Activated CD4-positive, alpha-beta T cell treated with anti-CD3 and anti-CD28 coated beads, Interleukin-2, amount 10 ng/mL, durations not matched to agents 24 days and 14 days (primary cell): ENCODE measurements around the gene SEC14L5. TPM values are rescaled to one million over a fixed set of nuclear protein-coding genes. Genes with fewer than 3 reads are reported as not detected.

Experiments used
- DNase-seq: peaks from one replicate; pipeline ENCODE4 v3.0.0; 2022
- H3K27ac Mint-ChIP-seq: one replicate; pipeline ENCODE4 v1.8.0; 2022; ENCODE audit warnings: mild to moderate bottlenecking, mixed read lengths
- H3K27me3 Mint-ChIP-seq: one replicate; pipeline ENCODE4 v1.8.0; 2022; ENCODE audit warnings: mixed read lengths
- H3K36me3 Mint-ChIP-seq: one replicate; pipeline ENCODE4 v1.8.0; 2022; ENCODE audit warnings: low read depth, mild to moderate bottlenecking, mixed read lengths
- H3K4me1 Mint-ChIP-seq: one replicate; pipeline ENCODE4 v1.8.0; 2021; ENCODE audit warnings: mixed read lengths
- H3K4me3 Mint-ChIP-seq: one replicate; pipeline ENCODE4 v1.8.0; 2022; ENCODE audit warnings: mild to moderate bottlenecking, moderate library complexity, mixed read lengths
- H3K9me3 Mint-ChIP-seq: one replicate; pipeline ENCODE4 v1.8.0; 2021; ENCODE audit warnings: mixed read lengths
- intact Hi-C: fragments of 100-400 bp; cut with micrococcal nuclease; formaldehyde crosslinking; loops from one replicate; pipeline ENCODE4 v1.15.1; 2023
- total RNA-seq: library from RNA; stranded (reverse); gene quantifications from 2 replicates; pipeline ENCODE4 v1.2.3, GENCODE V29; 2022

SEC14L5 gene
- total RNA-seq, 1 donor from 2014 or later: not detected

GRCh38 chr16:4936991-4937781, 20.9 kb upstream of the SEC14L5 start, which contains the start of gene PPL:
PPL (minus strand) TSS chr16:4937148; CDS start chr16:4937045, 103 bp downstream.
- no peaks in the 10 kb centered on the region for H3K4me1 Mint-ChIP-seq
- H3K9me3 Mint-ChIP-seq: no peaks in the 10 kb centered on the region
- no peaks in the 10 kb centered on the region for H3K36me3 Mint-ChIP-seq
- H3K27me3 Mint-ChIP-seq: peaks cover 27% of the 10 kb centered on the region
- H3K4me3 Mint-ChIP-seq: peak within 1 kb of the TSS; percentile 67
- intact Hi-C loops: no loop called here
- peak; percentile 73 for DNase-seq
- H3K27ac Mint-ChIP-seq: no peak within 1 kb of the TSS

- H3K4me1 Mint-ChIP-seq: no peaks in the 10 kb centered on the region
- peaks cover 27% of the 10 kb centered on the region for H3K27me3 Mint-ChIP-seq
- H3K36me3 Mint-ChIP-seq: no peaks in the 10 kb centered on the region
- DNase-seq: no peak
- H3K4me3 Mint-ChIP-seq: no peak overlapping the region
- H3K9me3 Mint-ChIP-seq: no peaks in the 10 kb centered on the region
- no peak overlapping the region for H3K27ac Mint-ChIP-seq
- intact Hi-C loops: no loop called here
Observed at GRCh38 chr16:4937782-4938682, 20.1 kb upstream of the SEC14L5 start.

DNA sequence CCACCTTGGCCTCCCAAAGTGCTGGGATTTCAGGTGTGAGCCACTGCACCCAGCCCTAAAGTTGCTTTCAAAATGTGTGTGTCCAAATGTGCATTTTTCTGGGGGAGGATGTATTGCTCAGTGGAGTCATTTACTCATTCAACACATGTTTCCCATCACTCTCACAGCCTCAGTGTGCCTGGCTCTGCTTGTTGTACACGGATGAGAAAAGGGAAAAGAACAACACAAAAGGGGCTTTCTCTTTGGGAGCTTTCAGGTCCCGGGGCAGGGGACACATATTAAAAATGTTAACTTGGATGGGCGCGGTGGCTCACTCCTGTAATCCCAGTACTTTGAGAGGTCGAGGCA, 19.5 kb upstream of the SEC14L5 start:
- no peaks in the 10 kb centered on the region for H3K9me3 Mint-ChIP-seq
- H3K4me1 Mint-ChIP-seq: no peaks in the 10 kb centered on the region
- no peak for DNase-seq

DNA sequence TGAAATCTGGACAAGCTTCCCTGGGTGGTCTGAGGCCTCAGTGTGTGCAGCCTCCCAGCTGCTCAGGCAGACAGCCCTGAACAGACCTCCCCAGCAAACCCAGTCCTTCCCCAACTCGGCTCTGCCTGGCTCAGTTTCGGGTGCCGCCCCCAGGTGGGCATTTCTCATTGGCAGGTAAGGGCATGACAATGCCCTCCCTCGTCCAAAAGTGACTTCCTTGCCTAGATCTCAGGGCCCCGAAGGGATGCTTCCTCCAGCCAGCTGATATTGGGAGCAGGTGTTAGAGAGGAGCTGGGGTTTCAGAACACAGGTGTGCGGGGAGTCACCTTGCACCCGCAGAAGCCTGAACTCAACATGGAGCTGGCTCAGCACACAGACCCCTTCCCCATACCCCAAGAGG, 17.4 kb upstream of the SEC14L5 start:
- peaks cover 21% of the 10 kb centered on the region for H3K27me3 Mint-ChIP-seq
- H3K4me3 Mint-ChIP-seq: no peak overlapping the region
- H3K36me3 Mint-ChIP-seq: no peaks in the 10 kb centered on the region
- H3K9me3 Mint-ChIP-seq: no peaks in the 10 kb centered on the region
- no peak overlapping the region for H3K27ac Mint-ChIP-seq
- intact Hi-C loops: no loop called here
- no peaks in the 10 kb centered on the region for H3K4me1 Mint-ChIP-seq
- DNase-seq: no peak

More for the DNA sequence above, 19.5 kb upstream of the SEC14L5 start:
- intact Hi-C loops: no loop called here
- H3K36me3 Mint-ChIP-seq: no peaks in the 10 kb centered on the region
- no peak overlapping the region for H3K4me3 Mint-ChIP-seq
- H3K27ac Mint-ChIP-seq: no peak overlapping the region
- peaks cover 27% of the 10 kb centered on the region for H3K27me3 Mint-ChIP-seq

- peaks cover 14% of the 10 kb centered on the region for H3K27me3 Mint-ChIP-seq
- no peaks in the 10 kb centered on the region for H3K36me3 Mint-ChIP-seq
- H3K4me3 Mint-ChIP-seq: no peak overlapping the region
- intact Hi-C loops: no loop called here
- no peak overlapping the region for H3K27ac Mint-ChIP-seq
- H3K4me1 Mint-ChIP-seq: no peaks in the 10 kb centered on the region
- no peak for DNase-seq
- H3K9me3 Mint-ChIP-seq: no peaks in the 10 kb centered on the region
Observed at GRCh38 chr16:4942481-4942880, 15.6 kb upstream of the SEC14L5 start.

DNA sequence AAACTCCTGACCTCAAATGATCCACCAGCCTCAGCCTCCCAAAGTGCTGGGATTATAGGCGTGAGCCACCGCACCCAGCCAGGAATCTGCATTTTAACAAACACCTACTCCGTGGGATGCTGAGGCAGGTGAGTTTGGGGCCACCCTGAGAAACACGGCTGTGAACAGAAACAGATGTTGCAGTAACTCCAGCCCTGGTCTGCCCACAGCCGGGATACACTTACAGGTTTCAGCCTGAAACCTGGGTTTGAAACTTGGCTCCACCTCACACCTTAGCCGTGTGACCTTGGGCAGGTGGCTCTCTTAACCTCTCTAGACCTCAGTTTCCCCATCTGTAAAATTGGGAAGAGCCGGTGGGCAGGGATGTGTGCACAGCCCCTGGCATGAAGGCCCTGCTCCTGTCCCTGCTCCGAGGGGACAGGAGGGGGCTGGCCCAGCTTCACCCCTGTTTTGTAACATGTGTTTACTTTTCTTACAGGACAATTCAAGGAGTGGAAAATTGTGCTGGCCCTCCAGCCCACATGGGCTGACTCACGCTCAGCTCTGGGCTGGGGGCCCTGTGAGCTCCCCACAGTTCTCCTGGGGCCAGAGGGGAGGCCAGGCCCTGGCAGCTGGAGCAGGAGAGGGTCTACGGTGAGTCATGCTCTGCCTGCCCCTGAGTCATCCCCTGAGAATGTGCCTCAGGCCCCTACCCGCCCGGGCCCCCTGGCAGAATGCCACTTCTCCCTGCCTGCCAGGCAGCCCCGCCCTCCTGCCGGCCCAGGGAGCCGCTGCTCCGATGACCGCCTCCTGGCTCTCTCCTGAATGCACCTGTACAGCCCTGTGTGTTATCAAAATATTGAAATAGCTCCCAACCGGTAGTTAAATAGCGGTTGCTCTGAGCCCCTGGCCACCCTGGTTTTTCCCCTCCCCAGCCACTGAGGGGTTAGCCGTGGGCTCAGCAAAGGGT, 13.5 kb upstream of the SEC14L5 start:
- Mint-ChIP-seq H3K4me1 (no peaks in the 10 kb centered on the region), H3K4me3 (no peak overlapping the region), H3K9me3 (no peaks in the 10 kb centered on the region), H3K27me3 (peaks cover 6% of the 10 kb centered on the region), H3K36me3 (no peaks in the 10 kb centered on the region), H3K27ac (no peak overlapping the region)
- intact Hi-C loops: no loop called here
- no peak for DNase-seq

GRCh38 chr16:4945560-4946502, 12.3 kb upstream of the SEC14L5 start:
- H3K4me1 Mint-ChIP-seq: no peaks in the 10 kb centered on the region
- no peak overlapping the region for H3K27ac Mint-ChIP-seq
- no peaks in the 10 kb centered on the region for H3K9me3 Mint-ChIP-seq
- H3K36me3 Mint-ChIP-seq: no peaks in the 10 kb centered on the region
- DNase-seq: no peak
- H3K4me3 Mint-ChIP-seq: no peak overlapping the region
- H3K27me3 Mint-ChIP-seq: peaks cover 6% of the 10 kb centered on the region
- intact Hi-C loops: no loop called here

GRCh38 chr16:4946917-4947316, 11.2 kb upstream of the SEC14L5 start:
- H3K4me1 Mint-ChIP-seq: no peaks in the 10 kb centered on the region
- intact Hi-C loops: no loop called here
- H3K27ac Mint-ChIP-seq: no peak overlapping the region
- DNase-seq: no peak
- H3K36me3 Mint-ChIP-seq: no peaks in the 10 kb centered on the region
- no peaks in the 10 kb centered on the region for H3K9me3 Mint-ChIP-seq
- H3K4me3 Mint-ChIP-seq: no peak overlapping the region
- H3K27me3 Mint-ChIP-seq: peaks cover 6% of the 10 kb centered on the region

- Mint-ChIP-seq H3K4me3 (no peak overlapping the region), H3K4me1 (no peaks in the 10 kb centered on the region), H3K9me3 (no peaks in the 10 kb centered on the region), H3K27me3 (peaks cover 6% of the 10 kb centered on the region), H3K27ac (no peak overlapping the region), H3K36me3 (no peaks in the 10 kb centered on the region)
- intact Hi-C loops: no loop called here
- no peak for DNase-seq
Observed at GRCh38 chr16:4947722-4948503, 10.2 kb upstream of the SEC14L5 start.

- Mint-ChIP-seq H3K36me3 (no peaks in the 10 kb centered on the region), H3K4me3 (no peak overlapping the region), H3K27ac (no peak overlapping the region), H3K4me1 (no peaks in the 10 kb centered on the region), H3K9me3 (no peaks in the 10 kb centered on the region), H3K27me3 (peaks cover 9% of the 10 kb centered on the region)
- DNase-seq: no peak
- intact Hi-C loops: no loop called here
Observed at GRCh38 chr16:4948903-4949766, 9.0 kb upstream of the SEC14L5 start.

DNA sequence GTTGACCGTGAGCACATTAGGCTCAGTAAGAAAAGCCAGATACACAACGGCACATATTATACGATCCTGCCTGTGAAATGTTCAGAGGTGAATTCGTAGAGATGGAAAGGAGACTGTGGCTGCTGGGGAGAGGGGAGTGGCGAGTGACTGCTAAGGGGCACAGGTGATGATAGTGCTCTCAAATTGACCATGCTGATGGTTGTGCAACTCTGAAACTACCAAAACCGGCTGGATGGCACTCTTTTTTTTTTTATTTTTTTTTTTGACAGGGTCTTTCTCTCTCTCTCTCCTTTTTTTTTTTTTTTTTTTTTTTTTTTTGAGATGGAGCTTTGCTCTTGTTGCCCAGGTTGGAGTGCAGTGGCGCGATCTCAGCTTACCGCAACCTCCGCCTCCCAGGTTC, 8.1 kb upstream of the SEC14L5 start:
- no peak overlapping the region for H3K27ac Mint-ChIP-seq
- no peaks in the 10 kb centered on the region for H3K36me3 Mint-ChIP-seq
- H3K27me3 Mint-ChIP-seq: peaks cover 10% of the 10 kb centered on the region
- intact Hi-C loops: loop anchor here (10.0 kb wide), 1 partner anchor 415 kb away; the partner anchor contains the start of gene CDIP1
- H3K9me3 Mint-ChIP-seq: no peaks in the 10 kb centered on the region
- H3K4me3 Mint-ChIP-seq: no peak overlapping the region
- DNase-seq: no peak
- H3K4me1 Mint-ChIP-seq: no peaks in the 10 kb centered on the region
